Parathyroid adenoma (tissue), 2 donors: Measurements from ENCODE around the gene RNF4.

Experiments
- H2AFZ ChIP-seq: fragments of 300-600 bp; sonication (generic); one replicate; pipeline ENCODE4 v1.7.0; 2017; ENCODE audit warnings: antibody characterized with exemption, mild to moderate bottlenecking
- H3K27ac ChIP-seq: fragments of 300-600 bp; sonication (generic); one replicate; pipeline ENCODE4 v1.7.0; 2017
- H3K27me3 ChIP-seq: fragments of 300-600 bp; sonication (generic); one replicate; pipeline ENCODE4 v1.7.0; 2017; ENCODE audit warnings: low read length; ENCODE audit not compliant: control insufficient read depth, insufficient read depth
- H3K36me3 ChIP-seq: fragments of 300-600 bp; sonication (generic); one replicate; pipeline ENCODE4 v1.7.0; 2017; ENCODE audit warnings: low read length; ENCODE audit not compliant: control insufficient read depth, insufficient read depth
- H3K4me1 ChIP-seq: fragments of 300-600 bp; sonication (generic); one replicate; pipeline ENCODE4 v1.7.0; 2017; ENCODE audit warnings: control low read depth
- H3K4me2 ChIP-seq: fragments of 300-600 bp; sonication (generic); one replicate; pipeline ENCODE4 v1.7.0; 2017; ENCODE audit warnings: low read length
- H3K4me3 ChIP-seq: fragments of 300-600 bp; sonication (generic); one replicate; pipeline ENCODE4 v1.7.0; 2017; ENCODE audit warnings: low read depth, low read length
- H3K79me2 ChIP-seq: fragments of 300-600 bp; sonication (generic); one replicate; pipeline ENCODE4 v1.7.0; 2017; ENCODE audit warnings: control low read depth
- H3K9ac ChIP-seq: fragments of 300-600 bp; sonication (generic); one replicate; pipeline ENCODE4 v1.7.0; 2017; ENCODE audit warnings: mild to moderate bottlenecking
- H3K9me3 ChIP-seq: fragments of 300-600 bp; sonication (generic); one replicate; pipeline ENCODE4 v1.7.0; 2017; ENCODE audit warnings: low read length; ENCODE audit not compliant: control insufficient read depth
- TF ChIP-seq, protein P1 (sequence below): fragments of 300-600 bp; sonication (generic); IDR thresholded peaks from one replicate; pipeline ENCODE4 v1.7.0; 2017; ENCODE audit warnings: antibody characterized with exemption, mild to moderate bottlenecking
- donor health status: primary hyperparathyroidism.

The RNF4 gene

DNA sequence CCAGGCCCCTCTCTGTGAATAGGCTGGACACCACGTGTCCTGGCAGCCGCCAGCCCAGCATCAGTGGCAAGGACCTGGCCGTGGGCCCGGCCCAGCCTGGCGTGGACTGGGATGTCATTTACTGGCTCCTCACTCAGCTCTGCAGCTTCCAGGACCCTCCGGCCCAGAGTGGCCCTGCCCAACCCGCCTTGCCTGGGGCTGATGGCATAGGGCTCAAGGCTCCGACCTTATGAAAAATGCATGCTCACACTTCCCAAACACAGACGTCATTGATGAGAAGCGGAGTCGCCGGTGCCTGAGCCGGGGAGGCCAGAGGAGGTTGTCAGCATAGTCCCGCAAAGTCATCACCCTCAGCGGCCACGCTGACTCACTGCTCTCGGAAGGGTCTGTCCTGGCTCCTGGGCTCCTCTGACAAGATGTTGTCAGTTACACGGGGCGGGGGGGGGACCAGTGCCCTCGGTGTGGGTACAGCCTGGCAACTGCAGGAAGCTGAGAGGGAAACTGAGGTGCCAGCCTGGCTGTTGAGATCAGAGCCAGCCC is 35.8 kb upstream of the RNF4 start:
- Histone ChIP-seq H3K4me2 (no peak overlapping the region), H3K9me3 (no peaks in the 10 kb centered on the region), H3K27ac (no peak overlapping the region), H3K79me2 (no peaks in the 10 kb centered on the region), H3K9ac (no peak overlapping the region), H3K4me1 (no peaks in the 10 kb centered on the region), H3K4me3 (no peak overlapping the region), H2AFZ (no peak overlapping the region), H3K27me3 (no peaks in the 10 kb centered on the region), H3K36me3 (no peaks in the 10 kb centered on the region)
- TF ChIP-seq, protein P1, sequence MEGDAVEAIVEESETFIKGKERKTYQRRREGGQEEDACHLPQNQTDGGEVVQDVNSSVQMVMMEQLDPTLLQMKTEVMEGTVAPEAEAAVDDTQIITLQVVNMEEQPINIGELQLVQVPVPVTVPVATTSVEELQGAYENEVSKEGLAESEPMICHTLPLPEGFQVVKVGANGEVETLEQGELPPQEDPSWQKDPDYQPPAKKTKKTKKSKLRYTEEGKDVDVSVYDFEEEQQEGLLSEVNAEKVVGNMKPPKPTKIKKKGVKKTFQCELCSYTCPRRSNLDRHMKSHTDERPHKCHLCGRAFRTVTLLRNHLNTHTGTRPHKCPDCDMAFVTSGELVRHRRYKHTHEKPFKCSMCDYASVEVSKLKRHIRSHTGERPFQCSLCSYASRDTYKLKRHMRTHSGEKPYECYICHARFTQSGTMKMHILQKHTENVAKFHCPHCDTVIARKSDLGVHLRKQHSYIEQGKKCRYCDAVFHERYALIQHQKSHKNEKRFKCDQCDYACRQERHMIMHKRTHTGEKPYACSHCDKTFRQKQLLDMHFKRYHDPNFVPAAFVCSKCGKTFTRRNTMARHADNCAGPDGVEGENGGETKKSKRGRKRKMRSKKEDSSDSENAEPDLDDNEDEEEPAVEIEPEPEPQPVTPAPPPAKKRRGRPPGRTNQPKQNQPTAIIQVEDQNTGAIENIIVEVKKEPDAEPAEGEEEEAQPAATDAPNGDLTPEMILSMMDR, result no peak

DNA sequence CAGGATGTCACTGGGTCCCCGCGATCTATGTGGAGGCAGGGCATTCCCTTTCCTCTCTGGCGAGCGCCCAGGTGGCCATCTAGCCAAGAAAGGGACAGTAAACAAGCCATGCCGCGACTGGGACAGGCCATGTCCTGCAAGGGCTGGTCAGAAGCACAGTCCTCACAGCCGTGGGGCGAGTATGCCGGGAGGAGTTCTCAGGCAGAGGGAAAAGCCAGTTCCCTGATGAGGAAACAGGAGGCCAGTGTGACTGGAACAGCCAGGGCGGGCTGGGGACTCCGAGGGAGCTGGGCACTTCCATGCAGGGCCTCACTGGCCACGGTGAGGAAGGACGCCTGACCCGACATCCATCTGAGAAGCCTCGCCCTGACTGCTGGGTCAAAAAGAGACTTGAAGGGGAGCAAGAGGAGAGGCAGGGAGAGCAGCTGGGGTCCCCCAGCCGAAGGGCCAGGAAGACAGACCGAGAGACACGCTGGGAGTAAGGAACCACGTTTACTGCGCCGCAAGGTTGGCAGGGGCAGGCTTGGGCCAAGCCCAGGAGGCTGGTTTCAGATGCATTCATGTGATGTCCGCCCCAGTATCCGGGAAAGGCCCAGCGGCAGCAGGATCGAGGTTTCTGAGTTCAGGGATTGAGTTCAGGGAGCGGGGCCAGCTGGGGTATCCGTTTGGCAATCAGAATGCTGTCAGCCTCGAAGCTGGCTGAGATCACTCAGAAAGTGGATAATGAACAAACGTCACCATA is 35.1 kb upstream of the RNF4 start:
- Histone ChIP-seq H3K27ac (no peak overlapping the region), H3K9ac (no peak overlapping the region), H3K4me3 (no peak overlapping the region), H2AFZ (no peak overlapping the region), H3K27me3 (no peaks in the 10 kb centered on the region), H3K4me2 (no peak overlapping the region), H3K9me3 (no peaks in the 10 kb centered on the region), H3K4me1 (no peaks in the 10 kb centered on the region), H3K36me3 (no peaks in the 10 kb centered on the region), H3K79me2 (no peaks in the 10 kb centered on the region)
- TF ChIP-seq, protein P1, result no peak

DNA sequence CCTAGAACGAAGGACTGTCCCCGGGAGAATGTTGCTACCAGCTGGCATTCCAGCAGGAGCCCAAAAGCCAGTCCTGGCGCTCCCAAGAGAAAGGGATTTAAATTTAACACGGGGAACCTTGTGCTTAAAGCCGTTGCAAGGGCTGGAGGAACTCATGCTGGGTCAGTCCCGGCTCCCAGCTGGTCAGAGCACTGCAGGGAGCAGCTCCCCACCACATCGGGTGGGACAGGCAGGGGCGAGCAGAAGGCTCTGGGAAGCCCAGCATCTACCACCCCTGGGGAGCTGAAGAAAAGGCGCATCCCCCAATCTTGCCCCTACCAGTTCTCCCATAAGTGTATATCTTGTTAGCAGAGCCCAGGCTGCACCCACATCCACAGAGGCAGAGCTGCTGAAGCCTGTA is 34.5 kb upstream of the RNF4 start:
- Histone ChIP-seq H2AFZ (no peak overlapping the region), H3K4me1 (no peaks in the 10 kb centered on the region), H3K79me2 (no peaks in the 10 kb centered on the region), H3K27me3 (no peaks in the 10 kb centered on the region), H3K27ac (no peak overlapping the region), H3K36me3 (no peaks in the 10 kb centered on the region), H3K9ac (no peak overlapping the region), H3K9me3 (no peaks in the 10 kb centered on the region), H3K4me2 (no peak overlapping the region), H3K4me3 (no peak overlapping the region)
- TF ChIP-seq, protein P1, result no peak

DNA sequence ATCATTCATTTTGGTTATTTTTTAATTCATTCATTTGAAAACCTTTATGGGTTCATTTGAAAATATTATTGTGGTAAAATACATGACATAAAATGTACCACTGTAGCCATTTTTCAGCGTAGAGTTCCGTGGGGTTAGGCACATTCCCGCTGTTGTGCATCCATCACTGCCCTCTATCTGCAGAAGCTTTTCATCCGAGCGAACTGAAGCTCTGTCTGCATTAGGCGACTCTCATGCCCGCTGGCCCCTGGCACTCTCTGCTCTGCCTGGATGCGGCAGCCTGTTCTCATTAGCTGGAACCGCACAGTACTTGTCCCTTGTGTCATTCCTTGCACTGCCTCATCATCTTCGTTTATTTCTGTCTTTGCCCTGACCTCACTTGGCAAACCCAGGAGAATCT is 32.6 kb upstream of the RNF4 start:
- Histone ChIP-seq H3K79me2 (no peaks in the 10 kb centered on the region), H3K4me3 (no peak overlapping the region), H3K27ac (no peak overlapping the region), H2AFZ (no peak overlapping the region), H3K36me3 (no peaks in the 10 kb centered on the region), H3K4me2 (no peak overlapping the region), H3K4me1 (no peaks in the 10 kb centered on the region), H3K27me3 (no peaks in the 10 kb centered on the region), H3K9me3 (no peaks in the 10 kb centered on the region), H3K9ac (no peak overlapping the region)
- TF ChIP-seq, protein P1, result no peak
